ENCODE data around the gene CINP.

The CINP gene

DNA sequence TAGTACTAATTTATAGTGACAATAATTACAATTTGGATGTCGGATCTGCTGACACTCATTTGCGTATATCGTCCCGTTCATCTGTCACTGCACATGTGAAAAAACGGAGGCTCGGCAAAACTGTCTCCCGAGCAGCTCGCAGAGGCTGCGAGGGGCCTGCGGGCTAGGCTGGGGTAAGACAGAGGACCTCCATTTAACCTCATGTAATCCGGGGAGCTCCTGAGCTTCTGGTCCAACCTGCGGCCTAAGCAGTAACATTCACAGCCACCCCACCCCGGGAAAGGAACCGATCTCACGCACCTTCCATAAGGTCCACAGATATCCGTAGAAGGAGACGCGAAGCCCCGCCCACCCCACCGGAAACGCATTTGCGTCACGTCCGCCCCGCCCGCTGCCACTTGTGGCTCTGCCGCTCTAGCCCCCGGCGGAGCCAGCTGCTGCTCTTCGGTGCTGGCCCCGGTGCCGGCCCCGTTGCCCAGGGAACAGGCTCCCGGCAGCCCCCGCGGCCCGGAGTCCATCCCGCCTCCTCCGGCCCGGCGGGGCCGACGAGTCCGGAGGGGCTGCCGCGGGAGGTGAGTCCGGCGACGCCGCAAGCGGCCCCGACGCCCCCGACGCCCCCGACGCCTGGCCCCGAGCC is at the start of gene CINP, which contains the start of gene TECPR2:
Gene CINP (minus strand): TSS at position 346 of the 637 bp plus-strand sequence. CDS start 39 bp downstream, at position 307.
Gene TECPR2 (plus strand): TSS at position 397 of the 637 bp plus-strand sequence. CDS start 13,781 bp downstream, outside the sequence.
- no peaks in the 10 kb centered on the region for H3K9me3 ChIP-seq (ENCODE audit: insufficient read depth, low read depth, low read length)
- TF ChIP-seq, protein P1, sequence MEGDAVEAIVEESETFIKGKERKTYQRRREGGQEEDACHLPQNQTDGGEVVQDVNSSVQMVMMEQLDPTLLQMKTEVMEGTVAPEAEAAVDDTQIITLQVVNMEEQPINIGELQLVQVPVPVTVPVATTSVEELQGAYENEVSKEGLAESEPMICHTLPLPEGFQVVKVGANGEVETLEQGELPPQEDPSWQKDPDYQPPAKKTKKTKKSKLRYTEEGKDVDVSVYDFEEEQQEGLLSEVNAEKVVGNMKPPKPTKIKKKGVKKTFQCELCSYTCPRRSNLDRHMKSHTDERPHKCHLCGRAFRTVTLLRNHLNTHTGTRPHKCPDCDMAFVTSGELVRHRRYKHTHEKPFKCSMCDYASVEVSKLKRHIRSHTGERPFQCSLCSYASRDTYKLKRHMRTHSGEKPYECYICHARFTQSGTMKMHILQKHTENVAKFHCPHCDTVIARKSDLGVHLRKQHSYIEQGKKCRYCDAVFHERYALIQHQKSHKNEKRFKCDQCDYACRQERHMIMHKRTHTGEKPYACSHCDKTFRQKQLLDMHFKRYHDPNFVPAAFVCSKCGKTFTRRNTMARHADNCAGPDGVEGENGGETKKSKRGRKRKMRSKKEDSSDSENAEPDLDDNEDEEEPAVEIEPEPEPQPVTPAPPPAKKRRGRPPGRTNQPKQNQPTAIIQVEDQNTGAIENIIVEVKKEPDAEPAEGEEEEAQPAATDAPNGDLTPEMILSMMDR (conservative IDR thresholded peaks at IDR 0.05; ENCODE audit: low read length), result no peak
- no peak for TF ChIP-seq EZH2phosphoT487 (IDR thresholded peaks at IDR 0.05; ENCODE audit: borderline replicate concordance)
- peak within 1 kb of the TSS; percentile 77 for H3K4me3 ChIP-seq (ENCODE audit: low read length, poor library complexity, severe bottlenecking)
- H3K9ac ChIP-seq (ENCODE audit: low read depth, low read length, poor library complexity, severe bottlenecking), result peak within 1 kb of the TSS; percentile 75
- H3K9me2 ChIP-seq (replicated peaks; ENCODE audit: low read depth, low read length), result no peaks in the 10 kb centered on the region
- no peaks in the 10 kb centered on the region for H3K27me3 ChIP-seq (ENCODE audit: insufficient read depth, low read length, poor library complexity, severe bottlenecking)
- no peaks in the 10 kb centered on the region for H3F3A ChIP-seq (ENCODE audit: low read depth)
- peaks cover 34% of the 10 kb centered on the region for H3K4me1 ChIP-seq (ENCODE audit: insufficient read depth, low read length, poor library complexity, severe bottlenecking)
- peaks cover 24% of the 10 kb centered on the region for H3K79me2 ChIP-seq (ENCODE audit: insufficient read depth, low read length)
- H3K4me2 ChIP-seq (ENCODE audit: low read depth, low read length, poor library complexity, severe bottlenecking), result peak within 1 kb of the TSS; percentile 86
- no peaks in the 10 kb centered on the region for H3K36me3 ChIP-seq (ENCODE audit: insufficient read depth, low read length)
- peak within 1 kb of the TSS; percentile 97 for H2AFZ ChIP-seq (ENCODE audit: low read length)
- H4K20me1 ChIP-seq (ENCODE audit: insufficient read depth, low read length, poor library complexity, severe bottlenecking), result no peaks in the 10 kb centered on the region

DNA sequence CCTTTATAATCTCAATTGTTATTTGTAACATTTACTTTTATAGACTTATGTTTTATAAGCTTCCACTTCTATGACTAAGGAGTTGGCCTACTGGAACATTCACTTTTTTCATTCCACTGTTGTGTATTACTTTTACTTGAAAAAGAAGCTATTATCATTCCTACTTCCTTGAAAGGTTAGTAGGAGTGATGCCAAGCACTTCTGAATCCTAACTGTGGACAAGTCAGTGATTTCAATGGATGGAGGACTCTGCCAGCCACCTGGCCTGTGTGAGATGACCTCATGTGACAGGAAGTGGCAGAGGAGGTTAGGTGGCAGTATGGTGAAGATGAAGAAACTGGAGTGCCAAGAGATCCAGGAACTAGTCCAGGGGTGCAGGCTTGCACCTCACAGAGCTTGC is 46.0 kb upstream of the CINP start:
- Histone ChIP-seq H3K4me1 (ENCODE audit: insufficient read depth, low read length, poor library complexity, severe bottlenecking) (peaks cover 7% of the 10 kb centered on the region), H3K27me3 (ENCODE audit: insufficient read depth, low read length, poor library complexity, severe bottlenecking) (no peaks in the 10 kb centered on the region), H2AFZ (ENCODE audit: low read length) (peak overlapping the region; percentile 72; the same call in 1 of the 2 replicates), H4K20me1 (ENCODE audit: insufficient read depth, low read length, poor library complexity, severe bottlenecking) (no peaks in the 10 kb centered on the region), H3K36me3 (ENCODE audit: insufficient read depth, low read length) (no peaks in the 10 kb centered on the region), H3K79me2 (ENCODE audit: insufficient read depth, low read length) (no peaks in the 10 kb centered on the region), H3K9me3 (ENCODE audit: insufficient read depth, low read depth, low read length) (no peaks in the 10 kb centered on the region), H3F3A (ENCODE audit: low read depth) (no peaks in the 10 kb centered on the region), H3K9me2 (replicated peaks; ENCODE audit: low read depth, low read length) (no peaks in the 10 kb centered on the region), H3K4me3 (ENCODE audit: low read length, poor library complexity, severe bottlenecking) (no peak overlapping the region), H3K9ac (ENCODE audit: low read depth, low read length, poor library complexity, severe bottlenecking) (no peak overlapping the region), H3K4me2 (ENCODE audit: low read depth, low read length, poor library complexity, severe bottlenecking) (no peak overlapping the region)
- TF ChIP-seq, protein P1 (conservative IDR thresholded peaks at IDR 0.05; ENCODE audit: low read length), result no peak
- TF ChIP-seq EZH2phosphoT487 (IDR thresholded peaks at IDR 0.05; ENCODE audit: borderline replicate concordance), result no peak

DNA sequence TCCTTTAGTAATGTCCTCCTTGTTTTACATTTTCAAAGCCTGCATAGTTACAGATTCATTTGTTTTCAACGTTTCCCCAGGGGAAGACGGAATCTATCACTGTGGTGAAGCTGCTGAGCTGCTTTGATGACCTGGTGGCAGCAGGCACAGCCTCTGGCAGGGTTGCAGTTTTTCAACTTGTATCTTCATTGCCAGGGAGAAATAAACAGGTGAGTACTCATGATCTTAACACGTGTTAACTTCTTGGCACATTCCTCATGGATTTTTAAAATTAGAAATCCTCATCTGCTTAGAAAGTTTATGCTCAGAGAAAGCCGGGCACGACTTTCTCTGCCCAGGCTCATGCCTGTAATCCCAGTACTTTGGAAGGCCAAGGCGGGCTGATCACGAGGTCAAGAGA is 44.6 kb upstream of the CINP start:
- no peaks in the 10 kb centered on the region for H3K79me2 ChIP-seq (ENCODE audit: insufficient read depth, low read length)
- 0 out of 2 replicates have a peak, but pooled peaks cover 2% of the 10 kb centered on the region for H3K9me3 ChIP-seq (ENCODE audit: insufficient read depth, low read depth, low read length)
- peaks cover 7% of the 10 kb centered on the region for H3K4me1 ChIP-seq (ENCODE audit: insufficient read depth, low read length, poor library complexity, severe bottlenecking)
- no peak overlapping the region for H3K9ac ChIP-seq (ENCODE audit: low read depth, low read length, poor library complexity, severe bottlenecking)
- no peaks in the 10 kb centered on the region for H3K9me2 ChIP-seq (replicated peaks; ENCODE audit: low read depth, low read length)
- H2AFZ ChIP-seq (ENCODE audit: low read length), result no peak overlapping the region
- no peak for TF ChIP-seq EZH2phosphoT487 (IDR thresholded peaks at IDR 0.05; ENCODE audit: borderline replicate concordance)
- TF ChIP-seq, protein P1 (conservative IDR thresholded peaks at IDR 0.05; ENCODE audit: low read length), result no peak
- no peaks in the 10 kb centered on the region for H3F3A ChIP-seq (ENCODE audit: low read depth)
- H3K27me3 ChIP-seq (ENCODE audit: insufficient read depth, low read length, poor library complexity, severe bottlenecking), result no peaks in the 10 kb centered on the region
- H3K4me3 ChIP-seq (ENCODE audit: low read length, poor library complexity, severe bottlenecking), result no peak overlapping the region
- no peaks in the 10 kb centered on the region for H4K20me1 ChIP-seq (ENCODE audit: insufficient read depth, low read length, poor library complexity, severe bottlenecking)
- H3K4me2 ChIP-seq (ENCODE audit: low read depth, low read length, poor library complexity, severe bottlenecking), result no peak overlapping the region
- no peaks in the 10 kb centered on the region for H3K36me3 ChIP-seq (ENCODE audit: insufficient read depth, low read length)

Data from Loucy (cell line).